ENCODE measurements around the gene FRK.
"Not testable (repeated sequence)": the region's sequence is repeated elsewhere in the genome, so short reads cannot be mapped to it uniquely, and the experiment has no call there.

FRK gene

DNA sequence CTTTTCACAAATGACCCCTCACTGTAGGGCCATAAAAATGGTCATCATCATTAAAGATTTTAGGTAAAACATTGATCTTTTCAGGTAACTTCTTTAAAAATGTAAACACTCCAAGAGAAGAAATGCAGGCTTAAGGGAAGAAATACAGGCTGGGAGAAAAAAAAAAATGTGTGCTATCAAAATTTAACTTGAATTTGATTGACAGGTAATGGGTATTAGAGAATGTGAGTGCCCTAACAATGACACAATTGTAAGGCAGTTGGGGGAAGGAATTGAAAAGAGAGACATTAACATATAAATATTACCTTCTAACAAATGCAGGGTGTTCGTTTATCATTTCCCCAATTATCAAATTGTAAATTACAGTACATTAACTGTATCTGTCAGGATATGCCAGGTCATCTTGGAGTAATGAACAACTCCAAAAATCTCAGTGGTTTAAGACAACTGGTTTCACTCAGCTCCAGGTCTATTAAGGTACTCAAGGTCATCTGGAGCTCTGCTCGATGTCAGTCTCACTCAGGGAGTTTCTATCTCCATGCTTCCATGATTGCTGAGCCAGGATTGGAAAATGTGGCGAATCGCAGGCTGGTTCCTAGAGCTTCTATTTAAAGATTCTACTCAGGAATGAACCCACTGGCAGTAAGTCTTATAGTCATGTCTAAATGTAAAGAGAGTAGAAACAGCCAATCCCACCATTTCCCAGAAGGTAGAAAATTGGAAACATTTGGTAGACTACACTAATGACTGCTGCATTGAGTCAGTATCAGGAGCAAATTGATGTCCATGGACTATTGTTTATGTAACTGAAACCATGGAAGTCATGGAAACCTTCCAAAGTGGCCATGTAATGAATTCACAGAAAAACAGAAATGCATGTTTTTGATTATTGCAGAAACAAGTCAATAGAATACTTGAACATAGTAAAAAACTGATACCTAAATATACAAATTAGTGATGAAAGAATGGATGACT lies 55.6 kb downstream of the FRK start:
- no peak for DNase-seq (ENCODE audit: low spot score)

DNA sequence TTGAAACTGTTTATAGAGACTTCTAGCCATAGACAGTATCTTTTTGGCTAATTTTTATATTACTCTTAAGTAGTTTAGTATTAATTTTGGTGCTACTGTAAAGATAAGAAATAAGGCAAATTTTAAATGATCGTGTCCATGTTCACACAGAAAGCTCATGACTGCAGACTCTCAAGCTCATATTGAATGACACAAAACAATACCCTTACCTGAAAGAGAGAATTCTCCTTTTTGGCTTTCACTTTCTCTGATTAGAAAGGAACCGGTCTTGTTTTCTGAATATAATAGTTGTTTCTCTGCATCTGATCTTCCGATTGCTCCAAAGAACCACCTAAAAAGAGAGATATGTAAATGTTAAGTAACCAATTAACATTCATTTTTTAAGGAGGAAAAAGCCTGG lies 57.0 kb downstream of the FRK start:
- DNase-seq (ENCODE audit: low spot score), result no peak

DNA sequence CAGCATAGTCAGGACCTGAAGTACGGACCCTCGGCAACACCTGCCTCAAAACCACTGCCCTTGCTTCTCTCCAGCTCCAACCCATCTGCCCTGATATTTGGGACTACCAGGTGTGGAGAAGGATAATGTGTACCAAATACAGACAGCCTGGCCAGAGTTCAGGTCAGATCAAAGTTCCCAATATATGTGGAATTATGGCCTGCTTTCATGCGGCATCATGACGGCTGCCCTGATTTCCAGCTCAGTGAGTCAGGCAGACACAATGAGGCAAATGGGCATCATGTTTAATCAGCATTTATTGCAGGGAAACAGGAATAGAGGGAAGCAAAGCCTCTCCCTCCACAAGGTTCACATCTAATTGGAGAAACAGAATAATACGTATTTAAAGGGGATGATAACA lies 57.9 kb downstream of the FRK start:
- DNase-seq (ENCODE audit: low spot score), result no peak

DNA sequence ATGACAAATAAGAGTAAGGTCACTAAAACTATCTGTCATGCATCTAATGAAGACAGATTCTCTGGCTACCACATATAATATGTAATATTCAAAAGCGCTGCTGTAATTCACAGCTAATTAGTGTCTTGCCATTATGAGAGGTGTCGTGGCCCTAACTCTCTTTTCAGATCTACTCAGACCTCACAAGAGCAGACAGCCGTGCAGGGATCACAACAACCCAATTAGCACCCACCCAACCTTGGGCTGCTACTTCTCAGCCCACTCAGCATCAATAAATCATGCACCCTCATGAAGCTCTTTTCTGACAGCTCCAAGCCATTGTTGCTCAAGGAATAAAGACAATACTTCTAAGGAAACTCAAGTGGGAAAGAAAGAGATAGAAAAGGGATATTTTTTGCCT lies 61.5 kb downstream of the FRK start:
- DNase-seq (ENCODE audit: low spot score), result no peak

DNA sequence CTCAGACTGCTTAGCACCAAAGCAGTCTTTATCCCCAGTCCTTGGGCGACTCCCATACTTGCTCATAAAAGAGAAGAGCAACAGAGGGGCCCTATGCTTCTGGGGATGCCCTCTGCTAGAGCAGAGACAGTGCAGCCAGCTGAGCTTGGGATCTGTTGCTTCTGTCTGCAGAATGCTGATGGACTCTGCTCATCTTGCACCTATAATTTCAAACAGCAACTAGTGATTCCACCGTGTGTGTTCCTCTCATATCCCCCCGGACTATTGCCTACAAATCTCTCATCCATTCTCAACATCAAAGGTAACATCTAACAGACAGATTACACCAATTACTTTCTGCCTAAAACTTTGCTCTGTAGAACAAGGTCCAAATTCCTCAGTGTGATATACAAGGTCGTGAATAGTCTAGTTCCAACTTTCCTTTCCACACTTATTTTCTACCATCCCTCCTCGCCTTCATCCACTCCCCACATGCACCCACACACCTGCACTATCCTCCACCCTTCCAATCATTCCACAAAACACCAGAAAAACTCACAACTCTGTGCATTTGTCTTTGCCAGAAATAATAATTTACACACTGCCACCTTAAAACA lies 62.6 kb downstream of the FRK start:
- DNase-seq (ENCODE audit: low spot score), result no peak

DNA sequence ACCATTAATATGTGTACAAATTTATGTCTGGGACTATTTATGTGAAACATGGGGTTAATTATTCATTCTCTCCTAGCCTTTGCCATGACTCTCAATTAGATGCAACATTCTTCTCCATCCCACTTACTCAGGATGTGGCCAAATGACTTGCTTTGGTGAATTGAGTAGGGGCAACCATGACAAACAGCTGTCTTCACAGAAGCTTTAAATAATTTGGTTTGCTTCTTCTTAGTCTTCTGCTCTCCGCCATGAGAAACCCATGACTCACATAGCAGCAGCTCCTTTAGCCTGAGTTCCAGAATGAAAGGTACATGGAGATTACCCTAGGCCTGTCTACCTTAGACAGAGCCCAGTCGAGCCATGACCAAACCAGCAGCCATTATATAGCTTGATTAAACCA lies 74.7 kb downstream of the FRK start:
- DNase-seq (ENCODE audit: low spot score), result no peak

DNA sequence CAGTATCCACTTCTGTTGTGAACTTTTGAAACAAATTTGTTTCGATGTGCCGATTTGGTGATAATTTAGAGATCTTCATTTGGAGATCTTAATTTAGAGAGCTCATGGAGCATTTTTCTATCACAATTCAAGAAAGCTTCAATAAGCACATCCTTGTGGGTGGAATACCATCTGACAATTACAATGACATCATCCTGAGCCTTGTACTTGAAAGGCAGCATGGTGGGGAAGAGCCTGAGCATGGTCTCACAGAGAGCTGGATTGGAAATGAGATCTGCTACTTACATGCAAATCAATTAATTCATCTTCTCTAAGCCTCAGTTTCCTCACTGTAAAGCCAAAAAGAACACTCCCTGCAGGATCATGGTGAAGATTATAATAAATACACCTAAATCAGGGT lies 75.9 kb downstream of the FRK start:
- DNase-seq (ENCODE audit: low spot score), result no peak

DNA sequence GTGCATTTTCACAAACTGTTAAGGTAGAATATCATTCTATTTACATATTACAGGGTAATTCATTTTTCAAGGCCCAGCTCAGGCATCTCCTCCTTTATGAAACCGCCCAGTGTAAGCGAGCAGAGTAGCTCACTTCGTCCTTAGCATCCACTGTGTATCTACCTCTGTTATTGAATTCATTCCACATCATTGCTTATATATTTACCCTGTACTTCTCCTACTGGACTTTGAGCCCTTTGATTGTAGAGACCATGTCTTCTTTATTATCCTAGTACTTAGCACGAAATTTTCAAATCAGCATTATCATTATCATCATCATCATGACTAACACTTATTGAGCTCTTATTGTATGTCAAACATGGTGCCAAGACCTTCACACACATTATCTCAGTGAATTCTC lies 76.7 kb downstream of the FRK start:
- no peak for DNase-seq (ENCODE audit: low spot score)

DNA sequence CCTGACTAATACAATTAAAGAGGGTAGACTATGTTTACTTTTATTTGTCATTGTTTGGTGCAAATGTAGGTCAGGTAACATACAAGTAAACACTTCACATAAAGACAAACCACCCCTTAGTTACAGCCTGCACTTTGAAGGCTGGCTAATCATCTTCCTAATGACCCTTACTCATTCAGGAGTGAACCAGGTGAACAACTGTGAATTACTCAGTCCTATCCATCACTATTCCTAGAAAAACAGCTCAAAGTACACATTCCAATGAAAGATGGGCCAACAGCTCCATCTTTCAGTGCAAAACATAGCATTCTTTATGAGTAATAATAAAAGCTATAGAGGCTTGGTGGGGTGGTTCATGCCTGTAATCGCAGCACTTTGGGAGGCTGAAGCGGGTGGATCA lies 78.2 kb downstream of the FRK start:
- no peak for DNase-seq (ENCODE audit: low spot score)

DNA sequence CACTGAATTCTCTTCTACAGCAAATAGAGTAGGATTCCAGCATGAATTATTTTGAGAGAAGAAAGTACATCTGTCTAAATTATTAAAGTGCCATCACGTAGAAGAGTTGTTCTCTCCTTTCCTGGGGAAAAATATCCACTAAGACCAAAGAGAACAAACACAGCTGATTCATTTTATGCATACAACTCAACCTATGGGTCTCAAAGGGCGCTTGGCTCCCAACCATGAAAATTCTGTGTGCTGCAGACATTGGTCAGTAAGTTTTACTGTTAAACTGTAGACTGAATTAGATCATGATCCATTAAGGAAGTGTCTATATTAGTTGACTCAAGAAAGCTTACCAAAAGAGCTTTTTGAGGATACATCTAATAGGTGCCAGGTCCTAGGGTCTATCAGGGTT lies 83.5 kb downstream of the FRK start:
- DNase-seq (ENCODE audit: low spot score), result no peak

DNA sequence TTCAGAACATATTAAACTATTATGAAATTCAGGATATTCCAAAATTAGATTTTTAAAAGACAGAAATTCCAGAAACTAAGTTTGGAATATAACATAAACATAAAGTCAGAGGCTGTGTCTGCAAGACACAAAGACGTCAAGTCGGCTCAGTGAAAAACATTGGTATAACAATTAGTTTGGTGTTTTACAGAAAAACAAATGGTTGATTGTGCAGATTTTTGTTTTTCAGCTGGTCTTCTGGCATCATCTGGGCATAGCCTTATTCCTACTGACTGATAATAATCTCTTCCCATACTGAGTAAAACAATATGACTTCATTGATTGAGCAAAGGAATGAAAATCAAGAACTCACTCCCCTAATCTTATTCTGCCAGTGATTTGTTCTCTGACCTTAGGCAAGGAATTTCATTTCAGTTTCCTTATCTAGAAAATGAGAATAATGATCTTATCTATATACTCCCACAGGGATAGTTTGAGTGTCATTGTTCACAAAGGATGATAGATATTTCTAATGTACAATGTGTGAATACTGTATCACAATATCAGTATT lies 84.3 kb downstream of the FRK start:
- DNase-seq (ENCODE audit: low spot score), result no peak

DNA sequence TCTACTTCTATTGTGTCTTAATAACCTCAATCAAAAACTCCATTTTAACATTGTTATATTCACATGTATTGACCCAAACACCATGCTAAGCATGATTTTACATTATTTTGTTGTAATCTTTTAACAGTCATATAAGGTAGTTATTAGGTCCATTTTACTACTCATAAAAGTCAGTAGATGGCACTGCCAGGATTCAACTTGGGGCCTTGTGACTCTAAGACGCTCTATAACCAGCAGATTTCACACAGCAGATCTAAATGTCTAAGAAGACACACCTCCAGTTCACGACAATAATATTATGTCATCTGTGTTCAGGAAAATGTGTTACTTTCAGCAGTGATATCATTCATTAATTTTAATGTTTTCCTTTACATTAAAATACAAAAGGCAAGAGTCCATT lies 88.0 kb downstream of the FRK start:
- DNase-seq (ENCODE audit: low spot score), result no peak

DNA sequence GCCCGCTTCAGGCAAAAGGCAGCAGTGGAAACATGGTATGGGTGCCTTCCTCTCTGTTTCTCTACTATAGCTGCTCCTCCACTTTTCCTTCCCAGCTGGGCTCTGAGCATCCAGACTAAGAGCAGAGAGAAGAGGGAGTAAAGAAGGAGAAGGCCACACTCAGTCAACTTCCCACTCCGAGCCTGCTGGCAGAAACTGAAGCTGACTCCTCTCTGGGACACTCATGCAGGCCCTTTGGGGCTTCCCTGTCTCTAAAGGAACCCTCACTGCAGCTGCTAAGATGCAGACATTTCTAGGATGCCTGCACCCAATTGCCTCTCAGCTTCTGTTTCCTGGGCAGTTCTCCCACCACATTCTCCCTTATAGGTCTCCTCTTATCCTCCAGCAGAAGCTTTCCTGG lies 88.9 kb downstream of the FRK start:
- no peak for DNase-seq (ENCODE audit: low spot score)

DNA sequence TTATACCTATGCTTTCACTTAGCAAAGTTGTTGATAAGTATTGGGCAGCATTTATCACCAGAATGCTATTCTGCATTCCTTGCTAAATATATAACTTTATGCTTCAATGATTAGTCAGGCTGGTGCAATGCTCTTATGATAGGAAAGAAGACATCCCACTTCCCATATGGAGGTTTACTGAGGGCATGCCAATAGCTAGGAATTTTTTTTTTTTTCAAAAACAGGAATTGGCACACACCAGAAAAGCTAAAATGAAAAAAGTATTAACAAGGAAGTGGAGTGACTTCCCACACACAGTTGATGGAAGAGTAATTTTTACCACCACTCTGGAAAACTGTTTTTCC lies 90.8 kb downstream of the FRK start:
- peak; percentile 8 for DNase-seq (ENCODE audit: low spot score)

DNA sequence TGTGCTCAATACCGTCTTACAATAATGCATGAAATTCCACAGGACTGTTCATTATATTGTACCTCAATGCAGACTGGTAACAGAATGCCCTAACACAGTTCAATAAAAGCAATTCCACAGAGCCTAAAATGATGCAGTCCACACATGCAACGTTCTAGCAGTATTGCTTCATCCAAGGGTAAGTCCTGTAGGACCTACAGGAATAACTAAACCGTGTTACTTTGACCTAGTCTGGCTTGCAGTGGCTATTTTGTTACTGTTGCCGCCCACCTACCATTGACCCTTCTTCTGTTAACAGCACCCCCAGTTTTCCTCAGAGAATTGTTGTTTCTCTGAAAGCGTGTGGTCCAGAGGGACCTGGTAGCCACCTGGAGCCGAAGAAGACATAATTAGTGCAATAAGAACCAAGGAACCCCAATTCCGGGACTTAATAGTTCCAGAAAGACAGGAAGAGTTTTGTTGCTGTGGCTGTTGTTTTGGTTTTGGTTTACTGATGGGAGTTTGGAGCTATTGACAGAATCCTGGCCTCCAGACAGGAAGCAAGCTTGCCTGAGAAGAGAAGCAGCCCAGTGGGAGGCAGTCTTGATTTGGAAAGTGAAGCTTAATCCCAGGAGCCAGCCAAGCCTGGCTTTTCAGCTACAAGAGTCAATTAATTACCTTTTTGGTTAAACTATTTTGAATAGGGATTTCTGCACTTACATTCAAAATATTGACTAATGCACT lies 91.3 kb downstream of the FRK start:
- peak; percentile 7 for DNase-seq (ENCODE audit: low spot score)

DNA sequence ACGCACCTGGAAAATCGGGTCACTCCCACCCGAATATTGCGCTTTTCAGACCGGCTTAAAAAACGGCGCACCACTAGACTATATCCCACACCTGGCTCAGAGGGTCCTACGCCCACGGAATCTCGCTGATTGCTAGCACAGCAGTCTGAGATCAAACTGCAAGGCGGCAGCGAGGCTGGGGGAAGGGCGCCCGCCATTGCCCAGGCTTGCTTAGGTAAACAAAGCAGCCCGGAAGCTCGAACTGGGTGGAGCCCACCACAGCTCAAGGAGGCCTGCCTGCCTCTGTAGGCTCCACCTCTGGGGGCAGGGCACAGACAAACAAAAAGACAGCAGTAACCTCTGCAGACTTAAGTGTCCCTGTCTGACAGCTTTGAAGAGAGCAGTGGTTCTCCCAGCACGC lies 100.4 kb downstream of the FRK start:
- DNase-seq (ENCODE audit: low spot score), result not testable (repeated sequence)

DNA sequence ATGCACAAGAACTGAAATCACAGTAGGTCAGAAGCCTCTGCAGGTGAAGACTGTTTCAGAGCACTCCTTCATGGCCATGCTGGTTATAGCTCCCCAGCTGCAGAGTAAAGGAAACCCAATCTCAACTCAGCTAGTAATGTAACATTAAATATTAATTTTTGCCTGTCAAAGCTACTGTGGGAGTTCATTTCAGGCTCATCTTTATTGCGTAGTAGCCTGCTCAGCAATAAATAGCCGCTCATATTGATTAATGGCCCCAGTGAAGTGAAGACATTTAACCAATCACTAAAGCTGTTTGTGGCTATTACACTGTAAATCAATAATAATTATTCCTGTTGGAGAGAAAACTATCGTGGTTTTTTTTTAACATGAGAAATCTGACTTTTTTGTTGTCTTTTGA lies 101.7 kb downstream of the FRK start:
- DNase-seq (ENCODE audit: low spot score), result no peak

DNA sequence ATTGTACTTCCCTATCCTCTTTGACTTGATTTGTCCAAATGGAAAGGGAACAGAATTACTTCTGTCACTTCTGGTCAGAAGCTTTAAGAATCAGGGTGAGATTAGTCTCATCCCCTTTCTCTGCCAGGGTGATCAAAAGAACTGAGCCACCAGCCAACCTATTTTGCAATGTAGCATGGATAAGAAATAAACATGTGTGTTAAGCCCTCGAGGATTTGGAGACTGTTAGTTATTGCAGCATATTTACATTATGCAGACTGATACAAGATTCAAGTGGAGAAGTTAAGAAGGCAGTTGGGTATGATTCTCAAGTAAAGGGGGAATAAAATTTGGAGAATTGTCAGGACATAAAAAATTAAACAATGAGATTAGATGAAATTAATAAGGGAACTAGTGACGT lies 106.0 kb downstream of the FRK start:
- no peak for DNase-seq (ENCODE audit: low spot score)

DNA sequence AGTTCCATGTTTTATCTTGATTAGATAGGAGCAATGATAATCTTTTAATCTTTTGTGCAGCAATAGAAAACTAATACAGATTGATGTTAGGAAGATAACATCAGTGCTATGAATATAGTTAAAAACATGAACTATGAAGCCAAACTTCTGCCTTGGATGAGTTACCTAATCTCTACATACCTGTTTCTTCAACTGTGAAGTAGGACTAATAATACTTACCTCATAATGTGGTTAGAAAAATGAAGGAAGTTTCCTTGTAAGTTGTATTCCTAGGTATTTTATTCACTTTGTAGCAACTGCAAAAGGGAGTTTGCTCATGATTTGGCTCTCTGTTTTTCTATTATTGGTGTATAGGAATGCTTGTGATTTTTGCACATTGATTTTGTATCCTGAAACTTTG lies 111.9 kb downstream of the FRK start:
- DNase-seq (ENCODE audit: low spot score), result no peak

DNA sequence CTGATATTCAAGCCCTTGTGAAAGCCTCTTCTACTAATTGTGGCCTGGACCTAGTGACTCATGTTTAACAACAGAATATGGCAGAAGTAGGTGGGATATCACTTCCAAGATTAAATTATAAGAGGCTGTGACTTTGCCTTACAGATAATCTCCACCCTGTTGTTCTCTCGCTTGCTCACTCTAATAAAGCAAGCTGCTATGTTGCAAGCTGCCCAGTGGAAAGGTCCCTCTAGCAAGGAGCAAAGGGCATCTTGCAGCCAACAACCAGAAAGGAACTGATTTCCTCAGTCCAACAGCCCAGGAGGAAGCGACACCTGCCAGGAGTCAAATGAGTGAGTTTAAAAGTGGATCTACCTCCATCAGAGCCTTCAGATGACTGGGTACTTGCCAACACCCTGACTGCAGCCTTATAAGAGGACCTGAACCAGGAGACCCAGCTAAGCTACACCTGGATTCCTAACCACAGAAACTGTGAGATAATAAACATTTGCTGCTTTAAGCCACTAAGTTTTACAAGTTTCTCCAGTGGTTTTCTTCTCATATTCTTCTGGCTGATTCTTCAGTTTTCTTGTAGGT lies 112.6 kb downstream of the FRK start:
- no peak for DNase-seq (ENCODE audit: low spot score)

DNA sequence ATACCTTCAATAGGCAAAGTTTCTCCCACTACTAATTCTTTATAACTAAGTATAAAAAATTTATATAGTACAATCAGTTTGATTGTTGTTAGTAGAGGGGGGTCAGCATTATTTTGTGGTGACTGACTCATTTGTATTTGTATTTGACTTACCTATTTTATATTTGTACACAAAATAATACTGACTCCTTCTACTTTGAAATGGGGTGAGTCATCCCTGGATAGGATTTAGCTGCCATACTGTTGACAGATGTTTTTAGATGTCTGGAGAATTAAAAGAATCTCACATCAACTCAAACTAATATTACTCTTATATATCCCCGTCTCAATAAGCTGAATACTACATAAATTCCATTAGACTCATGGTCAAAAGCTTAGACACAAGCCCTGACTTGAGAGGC lies 114.9 kb downstream of the FRK start:
- DNase-seq (ENCODE audit: low spot score), result no peak

DNA sequence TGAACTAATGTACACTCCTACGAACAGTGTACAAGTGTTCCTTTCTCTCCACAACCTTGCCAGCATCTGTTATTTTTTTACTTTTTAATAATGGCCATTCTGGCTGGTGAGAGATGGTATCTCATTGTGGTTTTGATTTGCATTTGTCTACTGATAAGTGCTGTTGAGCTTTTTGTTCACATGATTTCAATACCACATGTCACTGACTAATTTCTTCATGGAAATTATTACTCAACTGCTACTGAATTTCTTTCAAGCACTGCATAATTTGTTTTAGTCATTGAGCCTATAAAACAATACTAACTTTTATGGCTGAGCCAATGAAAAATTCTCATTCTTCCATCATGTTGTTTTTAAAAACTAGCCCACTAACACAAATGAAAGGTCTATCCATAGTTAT lies 115.4 kb downstream of the FRK start:
- no peak for DNase-seq (ENCODE audit: low spot score)

DNA sequence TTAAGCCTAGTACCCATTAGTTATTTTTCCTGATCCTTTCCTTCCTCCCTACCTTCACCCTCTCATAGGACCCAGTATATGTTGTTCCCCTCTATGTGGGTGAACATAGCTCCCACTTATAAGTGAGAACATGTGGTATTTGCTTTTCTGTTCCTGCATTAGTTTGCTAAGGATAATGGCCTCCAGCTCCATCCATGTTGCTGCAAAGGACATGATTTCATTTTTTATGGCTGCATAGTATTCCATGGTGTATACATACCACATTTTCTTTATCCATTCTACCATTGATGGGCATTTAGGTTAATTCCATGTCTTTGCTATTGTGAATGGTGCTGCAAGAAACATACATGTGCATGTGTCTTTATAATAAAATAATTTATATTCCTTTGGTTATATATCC lies 115.9 kb downstream of the FRK start:
- DNase-seq (ENCODE audit: low spot score), result not testable (repeated sequence)

Data from AG08396 (cell line).